GM12874 (cell line): Measurements from ENCODE around the gene SDCCAG8.

Experiments
- TF ChIP-seq, protein P1 (sequence below): IDR thresholded peaks from 2 replicates; pipeline ENCODE4 v1.5.1; 2011; ENCODE audit warnings: low read depth, mild to moderate bottlenecking, control low read depth, low read length, moderate library complexity; ENCODE audit not compliant: insufficient read depth

SDCCAG8 gene

GRCh38 chr1:243354511-243355153 is 98.8 kb downstream of the SDCCAG8 start:
- TF ChIP-seq, protein P1, sequence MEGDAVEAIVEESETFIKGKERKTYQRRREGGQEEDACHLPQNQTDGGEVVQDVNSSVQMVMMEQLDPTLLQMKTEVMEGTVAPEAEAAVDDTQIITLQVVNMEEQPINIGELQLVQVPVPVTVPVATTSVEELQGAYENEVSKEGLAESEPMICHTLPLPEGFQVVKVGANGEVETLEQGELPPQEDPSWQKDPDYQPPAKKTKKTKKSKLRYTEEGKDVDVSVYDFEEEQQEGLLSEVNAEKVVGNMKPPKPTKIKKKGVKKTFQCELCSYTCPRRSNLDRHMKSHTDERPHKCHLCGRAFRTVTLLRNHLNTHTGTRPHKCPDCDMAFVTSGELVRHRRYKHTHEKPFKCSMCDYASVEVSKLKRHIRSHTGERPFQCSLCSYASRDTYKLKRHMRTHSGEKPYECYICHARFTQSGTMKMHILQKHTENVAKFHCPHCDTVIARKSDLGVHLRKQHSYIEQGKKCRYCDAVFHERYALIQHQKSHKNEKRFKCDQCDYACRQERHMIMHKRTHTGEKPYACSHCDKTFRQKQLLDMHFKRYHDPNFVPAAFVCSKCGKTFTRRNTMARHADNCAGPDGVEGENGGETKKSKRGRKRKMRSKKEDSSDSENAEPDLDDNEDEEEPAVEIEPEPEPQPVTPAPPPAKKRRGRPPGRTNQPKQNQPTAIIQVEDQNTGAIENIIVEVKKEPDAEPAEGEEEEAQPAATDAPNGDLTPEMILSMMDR, result no peak

GRCh38 chr1:243363832-243364231 is 108.0 kb downstream of the SDCCAG8 start:
- TF ChIP-seq, protein P1, result no peak

- TF ChIP-seq, protein P1, result no peak
Measured at GRCh38 chr1:243364330-243364729, 108.5 kb downstream of the SDCCAG8 start.

DNA sequence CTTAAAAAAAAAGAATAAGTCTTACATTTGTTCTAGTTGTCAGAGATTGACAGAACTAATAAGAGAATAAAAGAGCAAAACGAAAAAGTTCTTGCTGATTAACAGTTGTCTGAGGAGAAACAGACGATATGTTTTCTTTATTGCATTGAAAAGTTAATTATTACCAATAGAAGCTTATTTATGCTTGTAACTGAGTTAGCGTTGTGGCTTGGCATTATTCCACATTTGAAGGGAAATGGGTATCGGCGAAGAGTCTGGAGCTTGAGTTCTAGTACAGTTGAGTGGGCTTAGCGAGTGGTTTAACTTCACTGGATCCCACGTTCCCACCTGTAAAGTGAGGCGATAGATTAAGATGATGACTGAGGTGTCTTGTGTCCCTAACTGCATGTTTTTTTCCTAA is 109.0 kb downstream of the SDCCAG8 start:
- TF ChIP-seq, protein P1, result no peak

GRCh38 chr1:243367314-243367713 is 111.5 kb downstream of the SDCCAG8 start:
- TF ChIP-seq, protein P1, result no peak

DNA sequence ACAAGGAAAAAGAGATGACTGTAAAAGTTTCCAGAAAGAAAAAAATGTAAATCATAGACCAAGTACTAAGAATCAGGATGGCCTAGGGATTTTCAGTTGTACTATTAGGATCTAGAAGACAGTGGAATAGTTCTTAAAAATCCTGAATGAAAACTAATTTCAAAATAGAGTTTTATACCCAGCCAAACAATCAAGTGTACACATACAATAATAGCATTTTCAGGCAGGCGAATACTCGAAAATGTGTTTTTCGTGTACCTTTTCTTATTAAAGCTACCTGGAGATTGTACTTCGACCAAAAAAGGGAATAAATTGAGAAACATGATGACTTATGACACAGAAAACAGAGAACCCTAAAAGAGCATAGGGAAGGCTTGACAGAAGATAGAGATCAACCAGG is 118.6 kb downstream of the SDCCAG8 start:
- TF ChIP-seq, protein P1, result no peak

- TF ChIP-seq, protein P1, result no peak
Measured at GRCh38 chr1:243375596-243375995, 119.8 kb downstream of the SDCCAG8 start.
